Gastrocnemius medialis (tissue), 4 donors: ENCODE results near the gene ADAMTS14.

Experiments
- CTCF ChIP-seq, 5 experiments: fragments of 450-650 bp in 3 of 5; fragments of 200-600 bp in 2 of 5; sonication (generic) in 2 of 5; IDR thresholded peaks in 4 of 5; conservative IDR thresholded peaks in 1 of 5; 1 replicate in 4 of 5; 2 replicates in 1 of 5; pipeline ENCODE4 v1.5.1; 2016 to 2019; ENCODE audit warnings: antibody characterized with exemption in 5 of 5, mild to moderate bottlenecking in 3 of 5, moderate library complexity in 3 of 5
- POLR2A ChIP-seq, 2 donors: fragments of 450-650 bp; IDR thresholded peaks; one replicate each; pipeline ENCODE4 v1.6.1; 2017; ENCODE audit warnings: antibody characterized with exemption in 2 of 2, mild to moderate bottlenecking in 2 of 2, moderate library complexity in 2 of 2

GRCh38 chr10:70745555-70745954 is 73.2 kb downstream of the ADAMTS14 start:
- TF ChIP-seq CTCF (IDR thresholded peaks at IDR 0.05 in 4 of 5, conservative IDR thresholded peaks at IDR 0.05 in 1 of 5), result no peak
- TF ChIP-seq POLR2A (IDR thresholded peaks at IDR 0.05), result no peak
